Spleen (tissue), 7 donors: ENCODE results near the gene HDAC4.
"Not testable (repeated sequence)": the region's sequence is repeated elsewhere in the genome, so short reads cannot be mapped to it uniquely, and the experiment has no call there.

Experiments used
- POLR2AphosphoS5 ChIP-seq, 3 donors: sonication (generic); formaldehyde crosslinking; IDR thresholded peaks; one replicate each; pipeline ENCODE4 v1.5.1; 2017; ENCODE audit warnings: antibody characterized with exemption in 3 of 3
- TF ChIP-seq, protein P1 (sequence below), 11 experiments: fragments of 200-600 bp in 7 of 11; fragments of 450-650 bp in 4 of 11; sonication (generic) in 4 of 11; IDR thresholded peaks in 8 of 11; conservative IDR thresholded peaks in 3 of 11; 1 replicate in 7 of 11; 2 replicates in 4 of 11; pipeline versions ENCODE4 v1.4.0 to v1.8.0; 2016 to 2021; ENCODE audit warnings: antibody characterized with exemption in 11 of 11, inconsistent platforms in 4 of 11, mild to moderate bottlenecking in 1 of 11
- donor health status: DM: no; HTN: no; CAD: no; lungs with moderate emphysema.
- donor health status: DM: no; HTN: no; CAD: no.
- donor health status: DM: no; HTN: no; CAD: no.

DNA sequence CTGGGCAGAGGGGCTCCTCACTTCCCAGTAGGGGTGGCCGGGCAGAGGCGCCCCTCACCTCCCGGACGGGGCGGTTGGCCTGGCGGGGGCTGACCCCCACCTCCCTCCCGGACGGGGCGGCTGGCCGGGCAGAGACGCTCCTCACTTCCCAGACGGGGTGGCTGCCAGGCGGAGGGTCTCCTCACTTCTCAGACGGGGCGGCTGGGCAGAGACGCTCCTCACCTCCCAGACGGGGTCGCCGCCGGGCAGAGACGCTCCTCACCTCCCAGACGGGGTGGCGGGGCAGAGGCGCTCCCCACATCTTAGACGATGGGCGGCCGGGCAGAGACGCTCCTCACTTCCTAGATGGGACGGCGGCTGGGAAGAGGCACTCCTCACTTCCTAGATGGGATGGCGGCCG lies 48.6 kb upstream of the HDAC4 start:
- not testable (repeated sequence) for TF ChIP-seq POLR2AphosphoS5 (IDR thresholded peaks at IDR 0.05)
- TF ChIP-seq, protein P1, sequence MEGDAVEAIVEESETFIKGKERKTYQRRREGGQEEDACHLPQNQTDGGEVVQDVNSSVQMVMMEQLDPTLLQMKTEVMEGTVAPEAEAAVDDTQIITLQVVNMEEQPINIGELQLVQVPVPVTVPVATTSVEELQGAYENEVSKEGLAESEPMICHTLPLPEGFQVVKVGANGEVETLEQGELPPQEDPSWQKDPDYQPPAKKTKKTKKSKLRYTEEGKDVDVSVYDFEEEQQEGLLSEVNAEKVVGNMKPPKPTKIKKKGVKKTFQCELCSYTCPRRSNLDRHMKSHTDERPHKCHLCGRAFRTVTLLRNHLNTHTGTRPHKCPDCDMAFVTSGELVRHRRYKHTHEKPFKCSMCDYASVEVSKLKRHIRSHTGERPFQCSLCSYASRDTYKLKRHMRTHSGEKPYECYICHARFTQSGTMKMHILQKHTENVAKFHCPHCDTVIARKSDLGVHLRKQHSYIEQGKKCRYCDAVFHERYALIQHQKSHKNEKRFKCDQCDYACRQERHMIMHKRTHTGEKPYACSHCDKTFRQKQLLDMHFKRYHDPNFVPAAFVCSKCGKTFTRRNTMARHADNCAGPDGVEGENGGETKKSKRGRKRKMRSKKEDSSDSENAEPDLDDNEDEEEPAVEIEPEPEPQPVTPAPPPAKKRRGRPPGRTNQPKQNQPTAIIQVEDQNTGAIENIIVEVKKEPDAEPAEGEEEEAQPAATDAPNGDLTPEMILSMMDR (IDR thresholded peaks at IDR 0.05 in 8 of 11, conservative IDR thresholded peaks at IDR 0.05 in 3 of 11) = not testable (repeated sequence)
